HepG2 (cell line): ENCODE results near the gene INF2. TPM values are rescaled to one million over a fixed set of nuclear protein-coding genes. Genes with fewer than 3 reads are reported as not detected.
A peak's percentile ranks its signal among the peaks of the same experiment; 100 is the strongest.

Experiments
- ATF5 ChIP-seq: sonication (generic); formaldehyde crosslinking; IDR thresholded peaks from 2 replicates; pipeline ENCODE4 v1.4.0; 2020; ENCODE audit warnings: mild to moderate bottlenecking, low read depth, missing genetic modification reagents
- CBX1 ChIP-seq: IDR thresholded peaks from one replicate; pipeline ENCODE4 v1.6.1; 2016; ENCODE audit warnings: antibody characterized with exemption, low read depth
- CHCHD3 ChIP-seq: sonication (generic); formaldehyde crosslinking; IDR thresholded peaks from 2 replicates; pipeline ENCODE4 v1.8.0; 2022; ENCODE audit warnings: mild to moderate bottlenecking, missing genetic modification reagents, moderate library complexity
- CREBL2 ChIP-seq: sonication (generic); formaldehyde crosslinking; IDR thresholded peaks from 2 replicates; pipeline ENCODE4 v1.8.1; 2023; ENCODE audit warnings: missing genetic modification reagents, mild to moderate bottlenecking, borderline replicate concordance
- DR1 ChIP-seq: sonication (generic); formaldehyde crosslinking; IDR thresholded peaks from 2 replicates; pipeline ENCODE4 v1.8.0; 2021; ENCODE audit warnings: mild to moderate bottlenecking, missing genetic modification reagents, inconsistent platforms
- FOXC1 ChIP-seq: sonication (generic); formaldehyde crosslinking; IDR thresholded peaks from 2 replicates; pipeline ENCODE4 v1.8.0; 2022; ENCODE audit warnings: mild to moderate bottlenecking, missing genetic modification reagents, borderline replicate concordance
- HNRNPL ChIP-seq: fragments of 200-400 bp; formaldehyde crosslinking; IDR thresholded peaks from 2 replicates; pipeline ENCODE4 v1.6.1; 2017; ENCODE audit warnings: mild to moderate bottlenecking, low read depth, low read length
- HOXD1 ChIP-seq: sonication (generic); formaldehyde crosslinking; IDR thresholded peaks from 2 replicates; pipeline ENCODE4 v1.5.0; 2020; ENCODE audit warnings: missing genetic modification reagents
- KDM3A ChIP-seq: IDR thresholded peaks from 2 replicates; pipeline ENCODE4 v1.6.1; 2018; ENCODE audit warnings: low read depth, missing compliant biosample characterization
- KDM6A ChIP-seq: IDR thresholded peaks from 2 replicates; pipeline ENCODE4 v1.6.1; 2016; ENCODE audit warnings: low read depth
- KMT2B ChIP-seq: IDR thresholded peaks from 2 replicates; pipeline ENCODE4 v1.6.1; 2016; ENCODE audit warnings: missing genetic modification reagents, missing compliant biosample characterization
- RFX5 ChIP-seq: IDR thresholded peaks from 2 replicates; pipeline ENCODE4 v1.6.1; 2011; ENCODE audit warnings: low read depth, low read length, improper control_type of control experiment
- RNF2 ChIP-seq: fragments of 450-650 bp; conservative IDR thresholded peaks from 2 replicates; pipeline ENCODE4 v1.6.1; 2016; ENCODE audit warnings: low read depth
- SALL1 ChIP-seq: sonication (generic); formaldehyde crosslinking; IDR thresholded peaks from 2 replicates; pipeline ENCODE4 v1.8.0; 2022; ENCODE audit warnings: mild to moderate bottlenecking, missing genetic modification reagents
- SATB2 ChIP-seq: sonication (generic); formaldehyde crosslinking; IDR thresholded peaks from 2 replicates; pipeline ENCODE4 v1.5.0; 2020; ENCODE audit warnings: missing genetic modification reagents
- TRIM24 ChIP-seq: sonication (generic); formaldehyde crosslinking; IDR thresholded peaks from 2 replicates; pipeline ENCODE4 v1.8.0; 2022; ENCODE audit warnings: mild to moderate bottlenecking, missing genetic modification reagents
- ZBTB46 ChIP-seq: sonication (generic); formaldehyde crosslinking; IDR thresholded peaks from 2 replicates; pipeline ENCODE4 v1.4.0; 2020; ENCODE audit warnings: mild to moderate bottlenecking, missing genetic modification reagents, borderline replicate concordance
- ZMYM4 ChIP-seq: sonication (generic); formaldehyde crosslinking; IDR thresholded peaks from 2 replicates; pipeline ENCODE4 v1.8.1; 2023; ENCODE audit warnings: mild to moderate bottlenecking, missing genetic modification reagents
- ZNF12 ChIP-seq: sonication (generic); formaldehyde crosslinking; IDR thresholded peaks from 2 replicates; pipeline ENCODE4 v1.5.0; 2020; ENCODE audit warnings: missing genetic modification reagents
- ZNF280B ChIP-seq: sonication (generic); formaldehyde crosslinking; IDR thresholded peaks from 2 replicates; pipeline ENCODE4 v1.5.0; 2020; ENCODE audit warnings: missing genetic modification reagents, mild to moderate bottlenecking, borderline replicate concordance
- ZNF30 ChIP-seq: sonication (generic); formaldehyde crosslinking; IDR thresholded peaks from 2 replicates; pipeline ENCODE4 v1.5.0; 2020; ENCODE audit warnings: mild to moderate bottlenecking, missing genetic modification reagents
- ZNF530 ChIP-seq: sonication (generic); formaldehyde crosslinking; IDR thresholded peaks from 2 replicates; pipeline ENCODE4 v1.5.0; 2020; ENCODE audit warnings: low read depth, mild to moderate bottlenecking, missing genetic modification reagents
- ZNF709 ChIP-seq: sonication (generic); formaldehyde crosslinking; IDR thresholded peaks from 2 replicates; pipeline ENCODE4 v1.5.0; 2020; ENCODE audit warnings: mild to moderate bottlenecking, missing genetic modification reagents
- ZNF746 ChIP-seq: sonication (generic); formaldehyde crosslinking; IDR thresholded peaks from 2 replicates; pipeline ENCODE4 v1.8.0; 2022; ENCODE audit warnings: mild to moderate bottlenecking, missing genetic modification reagents
- ZNF773 ChIP-seq: sonication (generic); formaldehyde crosslinking; IDR thresholded peaks from 2 replicates; pipeline ENCODE4 v1.4.0; 2020; ENCODE audit warnings: missing genetic modification reagents, borderline replicate concordance
- ZNF780A ChIP-seq: sonication (generic); formaldehyde crosslinking; IDR thresholded peaks from 2 replicates; pipeline ENCODE4 v1.8.0; 2022; ENCODE audit warnings: mild to moderate bottlenecking, missing genetic modification reagents, moderate library complexity
- ZSCAN12 ChIP-seq: sonication (generic); formaldehyde crosslinking; IDR thresholded peaks from 2 replicates; pipeline ENCODE4 v1.9.0; 2021; ENCODE audit warnings: mild to moderate bottlenecking, missing genetic modification reagents
- polyA plus RNA-seq, 8 experiments: library from polyadenylated mRNA; depleted of rRNA in 3 of 8; stranded (reverse) in 7 of 8; unstranded in 1 of 8; fragments of >200 nt; fragmentation: Illumina TruSeq in 4 of 8; extraction: Trizol in 4 of 8; gene quantifications; 2 replicates each; pipeline versions ENCODE4 v1.2.1 to v1.2.3, GENCODE V29; 2011 to 2016; ENCODE audit warnings: low read depth in 4 of 8, missing spikeins in 1 of 8, mixed read lengths in 1 of 8; ENCODE audit not compliant: insufficient read depth in 1 of 8
- total RNA-seq, 5 experiments: library from RNA; depleted of rRNA; stranded (reverse); fragments of >200 nt; fragmentation: Illumina TruSeq; extraction: Trizol; gene quantifications; 2 replicates each; pipeline ENCODE4 v1.2.3, GENCODE V29; 2016; ENCODE audit warnings: low read depth in 1 of 5
- TF ChIP-seq, protein P1 (sequence below): IDR thresholded peaks from 2 replicates; pipeline ENCODE4 v1.6.1; 2016; ENCODE audit warnings: low read depth, borderline replicate concordance
- TF ChIP-seq, protein P2 (sequence below): sonication (generic); formaldehyde crosslinking; IDR thresholded peaks from 2 replicates; pipeline ENCODE4 v1.8.1; 2023; ENCODE audit warnings: mild to moderate bottlenecking, missing genetic modification reagents, borderline replicate concordance

Gene INF2
- total and polyA plus RNA-seq, 2 of the 13 experiments (the other 11 are each of a cell fraction or from before 2014, with no cell fraction given): 16.4 to 26.4 TPM

GRCh38 chr14:104654119-104654518, 35.3 kb upstream of the INF2 start (continued):
- TF ChIP-seq ZBTB46: no peak
- peak; percentile 82 for TF ChIP-seq SALL1 (CRISPR knock-in tag)
- TF ChIP-seq RNF2: no peak
- TF ChIP-seq SATB2: no peak
- no peak for TF ChIP-seq ZNF30 (CRISPR knock-in tag)
- TF ChIP-seq DR1 (CRISPR knock-in tag): no peak
- no peak for TF ChIP-seq ZNF780A (CRISPR knock-in tag)
- no peak for TF ChIP-seq KDM6A (CRISPR knock-in tag)
- no peak for TF ChIP-seq ZNF709 (CRISPR knock-in tag)
- no peak for TF ChIP-seq KMT2B (CRISPR knock-in tag)
- TF ChIP-seq HNRNPL: no peak
- TF ChIP-seq CREBL2 (CRISPR knock-in tag): no peak
- TF ChIP-seq RFX5: no peak
- no peak for TF ChIP-seq CHCHD3 (CRISPR knock-in tag)
- no peak for TF ChIP-seq KDM3A (CRISPR knock-in tag)
- TF ChIP-seq ZNF746 (CRISPR knock-in tag): peak; percentile 80
- 0 out of 2 replicates have a peak, but pooled peaks have one; percentile 50 for TF ChIP-seq ZNF12 (CRISPR knock-in tag)
- no peak for TF ChIP-seq ZNF280B
- TF ChIP-seq ZSCAN12 (CRISPR knock-in tag): no peak
- no peak for TF ChIP-seq HOXD1 (CRISPR knock-in tag)
- no peak for TF ChIP-seq ZNF773
- 0 out of 2 replicates have a peak, but pooled peaks have one; percentile 18 for TF ChIP-seq FOXC1
- TF ChIP-seq TRIM24 (CRISPR knock-in tag): peak; percentile 72; the same call in 1 of the 2 replicates
- TF ChIP-seq ATF5 (CRISPR knock-in tag): no peak
- TF ChIP-seq CBX1: peak; percentile 23
- no peak for TF ChIP-seq ZNF530
- TF ChIP-seq, protein P1, sequence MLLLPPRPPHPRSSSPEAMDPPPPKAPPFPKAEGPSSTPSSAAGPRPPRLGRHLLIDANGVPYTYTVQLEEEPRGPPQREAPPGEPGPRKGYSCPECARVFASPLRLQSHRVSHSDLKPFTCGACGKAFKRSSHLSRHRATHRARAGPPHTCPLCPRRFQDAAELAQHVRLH (CRISPR knock-in tag): peak; percentile 55; the same call in 1 of the 2 replicates
- TF ChIP-seq, protein P2, sequence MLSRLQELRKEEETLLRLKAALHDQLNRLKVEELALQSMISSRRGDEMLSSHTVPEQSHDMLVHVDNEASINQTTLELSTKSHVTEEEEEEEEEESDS (CRISPR knock-in tag): no peak
- no peak for TF ChIP-seq ZMYM4 (CRISPR knock-in tag)
